Measurements from ENCODE around the gene GALNT10. TPM values are rescaled to one million over a fixed set of nuclear protein-coding genes. Genes with fewer than 3 reads are reported as not detected.

Gene GALNT10
- total and polyA plus RNA-seq, 2 of the 8 experiments (the other 6 are each of a cell fraction or from before 2014, with no cell fraction given) = 4.6 to 15.5 TPM

GRCh38 chr5:154258531-154259217 lies 68.1 kb downstream of the GALNT10 start:
- Histone ChIP-seq H3K18ac (ENCODE audit: extremely low read depth, low read length) (no peak overlapping the region), H3K56ac (replicated peaks; ENCODE audit: insufficient read length, low read depth, low read length) (no peak overlapping the region), H3K4me3 (ENCODE audit: extremely low read depth in 1 of 4, insufficient read depth in 2 of 4, low read depth in 3 of 4, low read length in 4 of 4) (no peak overlapping the region), H3K27me3 (replicated peaks in 1 of 4; ENCODE audit: control insufficient read depth in 3 of 4, extremely low read depth in 1 of 4, insufficient read depth in 3 of 4, low read length in 3 of 4) (no peaks in the 10 kb centered on the region), H3K14ac (ENCODE audit: insufficient read length) (no peak overlapping the region), H3K4ac (replicated peaks; ENCODE audit: insufficient read length, low read depth, low read length) (no peak overlapping the region), H3K23me2 (ENCODE audit: low read depth, low read length) (no peaks in the 10 kb centered on the region), H2BK15ac (ENCODE audit: low read length) (no peak overlapping the region), H2BK20ac (ENCODE audit: low read length) (no peak overlapping the region), H2BK12ac (ENCODE audit: low read depth, low read length) (no peak overlapping the region), H2AK5ac (ENCODE audit: low read depth, low read length) (no peak overlapping the region), H3K4me2 (ENCODE audit: insufficient read depth in 1 of 2, low read depth in 2 of 2, low read length in 2 of 2) (no peak overlapping the region), H3K79me1 (ENCODE audit: low read depth, low read length) (no peaks in the 10 kb centered on the region), H4K20me1 (replicated peaks in 1 of 2; ENCODE audit: control insufficient read depth in 1 of 2, insufficient read depth in 2 of 2, low read length in 2 of 2) (no peaks in the 10 kb centered on the region), H4K8ac (ENCODE audit: extremely low read depth, insufficient read depth, low read length) (no peak overlapping the region), H3K9me3 (ENCODE audit: insufficient read depth in 2 of 2, low read depth in 1 of 2, low read length in 1 of 2) (no peaks in the 10 kb centered on the region), H3K23ac (ENCODE audit: insufficient read length) (no peak overlapping the region), H3K4me1 (replicated peaks in 1 of 4; ENCODE audit: control insufficient read depth in 3 of 4, insufficient read depth in 4 of 4, low read length in 3 of 4) (peaks cover 0 to 15% (median 11%) of the 10 kb centered on the region in 4 experiments; a peak in 4 of 7 replicates), H2AFZ (ENCODE audit: low read length) (no peak overlapping the region), H3K36me3 (ENCODE audit: control insufficient read depth in 2 of 4, insufficient read depth in 4 of 4, low read length in 3 of 4) (no peaks in the 10 kb centered on the region), H4K5ac (ENCODE audit: insufficient read length, low read depth, low read length) (no peak overlapping the region), H2BK5ac (ENCODE audit: low read depth, low read length) (no peak overlapping the region), H3K9ac (replicated peaks in 1 of 4; ENCODE audit: extremely low read depth in 1 of 4, low read depth in 3 of 4, low read length in 3 of 4) (no peak overlapping the region), H3K27ac (ENCODE audit: low read depth, low read length) (no peak overlapping the region), H3K79me2 (ENCODE audit: control insufficient read depth in 1 of 2, insufficient read depth in 2 of 2, low read length in 2 of 2) (no peaks in the 10 kb centered on the region), H4K91ac (replicated peaks; ENCODE audit: insufficient read length, low read length) (no peak overlapping the region), H2BK120ac (replicated peaks; ENCODE audit: low read depth, low read length) (no peak overlapping the region)
- DNase-seq (ENCODE audit: low read depth in 1 of 2, low spot score in 2 of 2) = no peak
- POLR2A ChIA-PET (ENCODE audit: partially characterized antibody) = no interaction called here
- WGBS, 2 experiments (ENCODE audit: extremely low coverage in 1 of 2, insufficient coverage in 1 of 2, insufficient read length in 1 of 2, insufficient replicate concordance in 2 of 2, low coverage in 1 of 2, low lambda C conversion rate in 2 of 2, missing lambda C conversion rate in 1 of 2) = 78% methylated on average over 2 of the region's 2 CpGs; no CpG with 5 or more reads in 1 of the 2 experiments
- CTCF ChIA-PET (ENCODE audit: partially characterized antibody) = interaction anchor here (0.6 kb wide), 1 partner anchor 11 kb away, joined by 5 read pairs; no protein-coding TSS in a partner anchor
- FAIRE-seq = no peak
- TF ChIP-seq KDM1A (IDR thresholded peaks at IDR 0.05; ENCODE audit: borderline replicate concordance, low read length) (no peak), SIN3A (conservative IDR thresholded peaks at IDR 0.05 in 1 of 2, IDR thresholded peaks at IDR 0.05 in 1 of 2; ENCODE audit: low read depth in 1 of 2, low read length in 2 of 2) (no peak)
